Endothelial cell of hepatic sinusoid (primary cell): ENCODE measurements around the gene NALCN.

ENCODE experiments used
- in situ Hi-C: cut with HindIII; loops from 2 replicates; pipeline ENCODE4 v1.10.0; 2017; ENCODE audit warnings: low sequenced_read_pairs

NALCN gene

DNA sequence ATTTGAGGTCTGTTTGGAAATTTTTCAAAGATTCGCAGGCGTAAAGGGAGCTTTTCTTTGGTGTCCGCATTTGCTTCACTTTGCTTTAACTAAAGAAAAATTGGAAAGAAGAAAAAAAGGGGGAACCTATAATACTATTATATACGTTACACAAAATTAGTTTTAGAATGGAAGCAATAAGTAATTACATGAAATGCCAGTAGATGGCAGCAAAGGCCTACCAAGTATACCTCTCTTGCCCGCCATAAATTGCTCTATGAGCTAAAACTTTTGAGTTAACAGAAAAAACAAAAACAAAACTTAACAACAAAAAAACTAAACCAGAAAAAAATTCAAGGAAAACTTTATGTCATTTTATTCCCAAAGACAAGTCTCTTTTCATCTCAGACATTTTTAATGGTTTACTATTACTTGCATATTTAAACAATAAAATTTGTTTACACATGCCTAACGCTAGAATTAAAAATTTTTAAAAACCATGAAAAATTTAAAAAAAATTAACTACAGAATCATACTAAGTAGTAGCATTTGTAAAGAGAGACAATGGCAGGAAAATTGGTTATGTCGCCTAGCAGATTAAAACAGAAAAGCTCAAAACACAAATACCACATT is 271.4 kb downstream of the NALCN start:
- in situ Hi-C loops = loop anchor here (10.0 to 25.0 kb wide), 3 partner anchors 330 to 1417 kb away; no protein-coding TSS in a partner anchor

DNA sequence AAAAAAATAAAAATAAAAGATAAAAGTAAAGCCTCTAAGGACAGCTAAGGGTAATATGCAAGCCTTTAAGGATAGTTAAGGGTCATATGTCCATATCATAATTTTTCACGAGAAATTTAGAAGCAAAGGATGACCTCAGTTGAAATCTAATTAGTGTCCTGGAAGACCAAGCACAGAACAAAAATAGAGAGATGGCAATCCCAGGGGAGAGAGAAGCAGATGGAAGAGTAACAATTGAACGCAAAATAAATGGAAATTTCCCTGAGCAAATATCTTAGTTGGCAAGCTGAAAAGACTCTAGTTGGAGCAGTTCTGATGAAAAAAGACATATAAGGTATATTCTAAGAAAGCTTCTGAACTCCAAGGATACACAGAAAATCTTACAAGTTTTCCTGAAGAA is 275.4 kb downstream of the NALCN start:
- in situ Hi-C loops = loop anchor here (10.0 to 25.0 kb wide), 3 partner anchors 334 to 1421 kb away; no protein-coding TSS in a partner anchor

DNA sequence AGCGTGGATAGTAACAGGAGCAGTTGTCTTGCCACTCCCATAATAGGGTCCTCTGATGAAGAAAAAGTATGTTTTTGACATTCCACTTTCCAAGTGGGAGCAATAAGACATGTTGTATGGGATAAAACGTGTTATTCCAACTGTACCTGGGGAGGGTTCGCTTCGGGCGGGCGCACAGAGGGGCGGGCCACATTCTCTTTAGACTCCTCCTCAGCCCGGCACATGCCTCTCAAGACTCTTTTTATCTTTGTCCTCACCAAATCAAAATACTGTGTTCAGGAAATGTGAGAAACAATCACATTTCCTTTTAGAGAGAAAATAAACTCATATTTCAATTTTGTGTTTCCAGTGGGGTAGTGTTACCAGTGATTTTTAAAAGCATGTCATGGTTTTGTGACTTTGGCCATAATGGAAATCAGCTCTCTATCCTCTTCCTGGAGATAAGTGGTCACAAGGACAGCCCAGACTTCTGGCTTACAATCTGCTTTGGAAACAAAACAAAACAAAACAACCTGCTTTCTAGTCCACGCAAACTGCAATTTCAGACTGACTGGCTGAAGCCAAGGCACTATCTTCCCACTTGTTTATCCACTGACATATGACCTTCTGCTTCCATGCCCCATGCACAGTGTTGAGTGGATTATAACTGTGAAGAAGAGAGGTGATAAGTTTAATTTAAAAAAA is 276.1 kb downstream of the NALCN start:
- in situ Hi-C loops = loop anchor here (10.0 to 25.0 kb wide), 3 partner anchors 335 to 1422 kb away; no protein-coding TSS in a partner anchor

DNA sequence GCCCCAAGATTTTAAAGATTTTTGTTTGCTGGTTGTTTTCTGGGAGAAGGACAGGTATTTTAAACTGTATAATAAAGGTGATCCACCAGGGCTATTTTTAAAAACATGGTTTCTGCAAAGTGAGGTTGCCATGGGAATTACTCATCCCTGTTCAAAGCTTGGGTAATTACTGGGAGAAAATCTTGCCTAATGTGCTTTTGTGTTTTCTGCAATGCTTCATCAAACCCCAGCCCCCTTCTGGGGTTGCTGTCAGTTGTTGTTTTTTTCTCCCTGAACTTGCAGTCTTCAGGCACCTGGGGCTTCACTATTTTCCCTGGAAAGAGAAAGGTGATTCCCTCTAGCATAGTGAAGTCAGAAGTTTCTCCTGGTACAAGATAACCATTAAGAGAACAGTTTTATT is 277.2 kb downstream of the NALCN start:
- in situ Hi-C loops = loop anchor here (25.0 kb wide), 1 partner anchor 1423 kb away; no protein-coding TSS in a partner anchor

DNA sequence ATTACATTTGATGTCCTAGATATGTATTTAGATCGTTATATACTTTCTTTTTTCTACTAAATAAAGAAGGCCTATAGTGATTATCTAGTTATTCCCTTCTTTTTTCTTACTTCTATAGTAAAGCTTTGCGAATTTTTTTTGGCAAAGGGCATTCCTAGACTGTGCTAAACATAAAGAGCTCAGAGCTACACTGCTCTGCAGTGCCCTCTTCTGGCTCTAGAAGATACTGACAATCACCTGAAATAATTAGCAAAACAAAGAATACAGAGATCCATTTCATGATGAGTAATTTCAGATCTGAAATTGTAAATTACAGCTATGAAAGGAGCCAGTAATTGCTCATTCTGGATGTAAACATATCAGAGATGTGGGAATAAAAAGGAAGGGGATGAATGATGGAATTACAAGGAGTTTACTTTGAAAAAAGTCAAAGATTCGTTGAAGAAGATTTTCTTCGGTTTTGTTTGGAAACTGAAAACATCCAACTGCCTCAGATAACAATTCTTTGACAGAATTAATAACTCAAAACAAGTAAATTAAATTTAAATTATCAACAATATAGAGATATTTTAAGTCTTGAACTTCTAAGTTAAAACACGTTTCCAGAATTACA is 288.5 kb downstream of the NALCN start:
- in situ Hi-C loops = loop anchor here (5.0 to 25.0 kb wide), 2 partner anchors 481 to 1434 kb away; no protein-coding TSS in a partner anchor

DNA sequence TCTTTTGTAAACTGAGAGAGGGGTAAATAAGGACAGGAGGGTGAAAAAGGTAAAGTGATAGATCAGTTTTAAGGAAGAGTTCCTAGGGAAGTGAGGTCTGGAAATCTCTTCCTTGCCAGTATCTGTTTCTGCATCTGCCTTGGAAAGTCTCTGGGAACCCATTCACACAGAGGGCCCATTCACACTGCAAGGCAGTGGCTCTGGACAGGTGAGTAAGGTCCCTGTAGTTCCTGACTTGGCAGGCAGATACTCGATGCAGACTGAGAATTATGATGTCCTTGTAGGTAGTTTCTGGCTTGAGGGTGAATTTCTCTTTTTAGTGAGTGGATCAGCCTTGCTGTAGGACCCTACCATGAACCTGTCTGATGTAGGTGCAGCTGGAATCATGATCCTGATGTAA is 293.3 kb downstream of the NALCN start:
- in situ Hi-C loops = no loop called here

DNA sequence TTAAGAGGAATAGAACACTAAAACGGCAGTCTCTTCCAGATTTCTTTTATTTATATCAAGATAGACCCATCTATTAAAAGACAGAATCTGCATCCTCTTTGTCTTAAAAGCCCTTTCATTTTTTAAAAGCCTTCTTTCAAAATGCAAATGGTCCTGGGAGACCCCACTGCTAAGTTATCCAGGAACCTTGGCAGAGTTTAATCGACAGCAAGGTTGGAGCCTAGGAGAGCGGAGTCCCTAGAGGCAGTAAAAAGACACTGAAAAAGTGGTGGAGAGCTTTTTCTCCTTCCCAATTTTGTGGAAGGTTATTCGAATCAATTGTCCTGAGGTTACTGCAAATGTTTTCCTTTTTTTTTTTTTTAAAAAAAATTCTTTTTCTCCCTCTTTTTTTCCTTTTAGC is 294.7 kb downstream of the NALCN start:
- in situ Hi-C loops = no loop called here

DNA sequence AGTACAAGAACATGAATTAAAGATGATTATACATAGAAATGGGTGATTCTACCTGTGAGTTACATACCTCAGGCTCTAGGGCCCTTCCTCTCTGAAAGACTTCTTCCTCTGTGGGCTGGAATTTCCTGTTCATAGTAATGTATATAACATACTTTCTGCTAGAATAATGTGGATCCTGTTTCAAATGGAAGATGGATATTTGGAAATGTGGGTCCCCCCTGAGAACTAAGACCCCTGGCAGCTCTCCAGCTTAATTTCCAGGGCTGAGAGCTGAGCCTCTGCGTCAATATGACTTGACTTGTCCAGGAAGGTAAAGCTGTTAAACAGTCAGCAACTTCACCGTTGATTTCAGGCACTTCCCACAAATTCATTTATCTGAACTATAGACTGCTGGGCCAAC is 296.3 kb downstream of the NALCN start:
- in situ Hi-C loops = no loop called here

DNA sequence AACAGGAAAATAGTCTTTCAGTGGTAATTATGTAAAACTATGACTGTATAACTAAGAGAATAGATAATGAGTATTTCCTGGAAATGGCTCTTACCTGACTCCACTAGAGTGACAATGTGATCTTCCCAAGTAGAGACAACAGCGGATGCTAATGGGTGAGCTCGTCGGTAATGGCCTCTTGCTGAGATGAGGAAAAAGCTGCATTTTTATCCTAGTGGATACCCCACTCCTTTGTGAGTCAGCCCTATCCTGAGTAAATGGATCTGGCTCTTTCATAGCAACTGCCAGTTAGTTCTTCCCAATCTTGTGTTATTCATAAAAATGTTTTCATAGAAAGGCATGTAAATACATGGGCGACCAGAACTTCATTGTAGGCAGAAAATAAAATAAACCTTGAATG is 299.5 kb downstream of the NALCN start:
- in situ Hi-C loops = no loop called here

DNA sequence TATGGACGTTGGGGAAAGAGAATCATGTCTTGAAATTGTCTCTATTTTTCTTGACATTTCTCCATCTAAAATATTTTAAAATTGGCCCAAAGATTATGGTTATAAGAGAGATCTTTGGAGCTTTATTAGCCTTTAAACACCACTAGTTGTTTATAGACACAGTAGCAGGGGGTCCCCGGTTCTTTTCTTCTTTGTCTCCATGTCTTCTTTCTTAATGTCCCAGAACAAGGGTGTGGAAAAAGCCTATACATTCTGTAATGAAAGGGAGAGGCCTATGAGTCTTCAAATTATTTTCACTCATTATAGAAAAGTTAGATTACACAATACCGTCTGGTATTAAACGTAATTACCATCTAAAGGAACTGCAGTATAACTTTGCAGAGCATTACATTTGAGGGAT is 300.0 kb downstream of the NALCN start:
- in situ Hi-C loops = no loop called here

DNA sequence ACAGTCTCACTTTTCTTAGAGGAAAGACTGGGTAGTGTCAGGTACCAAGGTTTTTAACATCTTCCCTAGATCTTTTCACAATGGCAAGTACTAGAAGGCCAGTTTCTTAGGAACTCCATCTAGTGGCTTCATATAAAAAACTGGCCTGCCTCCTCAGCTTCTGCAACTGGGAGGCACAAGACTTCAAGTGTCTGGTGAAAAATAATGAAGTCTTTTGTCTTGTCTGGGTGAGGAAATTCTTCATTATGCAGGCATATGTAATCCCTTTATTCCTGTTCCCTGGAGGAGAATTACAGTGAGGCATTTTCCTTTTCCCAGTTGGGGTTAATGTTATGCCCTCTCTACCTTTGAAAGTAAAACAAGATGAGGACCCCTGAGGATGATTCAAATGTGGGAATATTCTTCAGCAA is 300.5 kb downstream of the NALCN start:
- in situ Hi-C loops = no loop called here

DNA sequence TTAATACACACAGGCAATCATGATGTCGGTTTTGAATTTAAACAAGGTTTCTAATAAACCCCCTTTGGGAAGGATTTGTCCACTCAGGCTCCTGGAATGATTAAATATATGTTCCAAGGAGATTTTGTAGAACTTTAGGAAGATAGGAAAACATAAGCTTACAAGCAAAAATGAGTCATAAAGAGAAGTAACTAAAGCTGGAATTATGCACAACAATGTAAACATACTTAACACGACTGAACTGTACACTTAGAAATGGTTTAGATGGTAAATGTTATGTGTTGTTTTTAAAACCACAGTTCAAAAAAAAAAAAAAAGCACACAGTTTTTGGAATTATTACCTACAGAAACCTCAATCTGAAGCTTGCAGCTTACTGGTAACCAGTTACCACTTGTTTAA is 304.4 kb downstream of the NALCN start:
- in situ Hi-C loops = no loop called here

DNA sequence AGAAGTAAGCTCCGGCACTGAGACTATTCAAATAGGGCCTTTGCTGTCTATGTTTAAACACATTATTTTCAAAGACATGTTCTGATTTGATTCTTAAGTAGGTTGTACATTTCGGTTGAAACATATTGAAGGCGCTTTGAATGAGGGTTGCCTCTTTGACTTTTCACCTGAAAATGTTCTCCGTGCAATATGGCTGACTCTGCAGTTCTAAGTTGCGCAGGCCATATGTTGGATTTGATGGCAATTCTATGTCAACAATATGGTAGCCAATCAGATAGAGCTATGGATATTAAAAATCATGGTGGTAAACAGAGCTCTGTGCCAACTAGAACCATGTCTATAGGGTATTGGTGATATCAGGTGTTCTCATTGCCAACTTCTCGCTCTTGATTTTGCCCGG is 307.3 kb downstream of the NALCN start:
- in situ Hi-C loops = no loop called here

DNA sequence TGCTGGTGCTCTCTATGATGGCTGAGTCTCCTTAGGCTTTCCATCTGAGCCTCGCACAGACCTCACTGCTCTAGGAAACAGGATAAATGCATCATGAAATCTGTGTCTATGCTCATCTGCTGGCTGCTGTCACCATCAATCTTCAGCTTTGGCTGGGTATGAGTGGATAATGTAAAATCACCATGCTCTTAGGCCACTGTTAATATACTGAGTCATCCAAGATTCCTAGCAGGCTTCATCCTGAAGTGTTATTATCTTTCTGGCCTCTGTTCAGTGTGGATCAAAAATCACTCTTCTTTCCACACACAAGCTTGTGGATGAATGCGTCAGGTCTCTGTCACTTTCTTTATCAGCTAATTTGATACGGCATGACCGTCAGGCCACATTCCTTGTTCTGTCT is 317.4 kb downstream of the NALCN start:
- in situ Hi-C loops = no loop called here

DNA sequence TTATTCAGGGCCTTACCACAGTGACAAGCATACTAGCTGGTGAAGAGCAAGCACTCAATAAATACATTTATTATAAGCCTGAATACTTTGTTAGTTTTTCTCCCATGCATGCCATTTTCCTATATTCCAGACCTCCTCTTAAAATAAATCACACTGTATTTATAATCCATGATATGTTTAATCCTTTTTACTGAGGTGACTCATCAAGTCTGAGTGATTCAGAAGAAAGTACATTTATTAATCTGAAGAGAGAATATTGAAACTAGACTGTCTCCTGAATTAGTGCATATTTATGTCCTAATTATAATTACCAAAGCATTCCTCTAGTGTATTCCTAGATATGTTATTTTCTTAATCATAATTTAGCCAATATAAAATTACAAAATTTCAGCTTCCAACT is 323.3 kb downstream of the NALCN start:
- in situ Hi-C loops = no loop called here

DNA sequence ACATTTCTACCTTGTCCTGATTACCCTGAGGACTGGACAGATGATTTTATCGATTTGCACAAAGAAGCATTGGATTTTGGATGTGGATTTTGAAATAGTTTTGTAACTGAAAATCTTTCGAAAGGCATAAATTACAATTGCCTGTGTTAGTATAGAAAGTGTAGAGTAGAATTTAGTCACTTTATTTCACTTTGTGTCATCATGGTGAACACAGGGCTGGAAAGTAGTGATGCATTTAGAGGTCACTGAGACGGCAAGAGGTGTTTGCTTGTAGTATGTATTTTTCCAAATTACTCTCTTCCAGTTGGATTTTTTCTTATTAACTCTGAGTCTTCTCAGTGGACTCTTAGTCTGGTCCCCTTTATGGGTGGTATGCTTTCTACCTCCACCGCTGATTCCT is 326.0 kb downstream of the NALCN start:
- in situ Hi-C loops = no loop called here

DNA sequence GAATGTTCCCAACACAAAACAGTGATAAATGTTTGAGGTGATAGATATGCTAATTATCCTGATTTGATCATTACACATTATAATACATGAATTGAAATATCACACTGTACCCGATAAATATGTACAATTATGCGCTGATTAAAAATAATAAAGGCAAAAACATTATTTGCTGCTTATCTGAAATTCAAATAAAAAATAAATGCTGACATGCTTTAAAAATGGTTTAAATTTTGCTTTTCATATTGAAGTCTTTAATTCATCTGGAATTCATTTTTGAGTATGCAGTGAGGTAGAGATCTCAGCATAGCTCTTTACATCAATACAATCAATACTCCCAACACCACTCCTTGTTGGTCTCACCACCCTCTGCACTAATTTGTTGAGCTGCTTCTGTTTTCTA is 330.8 kb downstream of the NALCN start:
- in situ Hi-C loops = no loop called here

DNA sequence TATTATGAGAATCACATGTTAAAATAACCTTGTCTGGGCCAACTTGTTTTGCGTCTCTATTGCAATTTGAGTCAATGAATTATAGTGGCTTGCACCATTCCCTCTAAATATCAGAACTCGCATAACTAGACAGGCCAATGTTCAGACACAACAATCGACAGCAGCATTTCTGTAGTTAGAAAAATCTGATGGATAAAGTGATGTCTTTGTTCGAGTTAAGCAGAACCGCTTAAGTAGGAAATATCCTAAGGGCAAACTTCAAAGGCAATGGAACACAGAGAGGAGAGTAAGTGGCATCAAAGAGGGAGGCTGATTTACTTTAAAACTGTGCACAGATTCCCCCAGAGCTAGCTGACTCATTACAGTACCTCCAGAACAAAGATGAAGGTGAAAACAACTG is 333.9 kb downstream of the NALCN start:
- in situ Hi-C loops = no loop called here

DNA sequence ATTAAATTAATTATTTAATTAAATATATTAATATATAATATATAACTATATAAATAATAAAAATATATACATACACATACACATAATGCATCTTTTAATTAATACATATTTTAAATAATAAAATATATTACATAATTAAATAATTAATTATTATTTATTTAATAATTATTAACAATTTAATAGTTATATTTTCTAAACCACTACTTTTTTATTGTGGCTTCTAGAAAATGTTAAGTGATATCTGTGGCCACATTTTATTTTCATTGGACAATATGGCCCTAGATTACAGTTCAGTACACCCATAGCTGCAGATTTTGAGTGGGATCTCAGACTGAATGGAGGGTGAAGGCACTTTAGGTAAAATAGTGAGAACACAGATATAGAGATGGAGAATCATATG is 335.7 kb downstream of the NALCN start:
- in situ Hi-C loops = no loop called here

DNA sequence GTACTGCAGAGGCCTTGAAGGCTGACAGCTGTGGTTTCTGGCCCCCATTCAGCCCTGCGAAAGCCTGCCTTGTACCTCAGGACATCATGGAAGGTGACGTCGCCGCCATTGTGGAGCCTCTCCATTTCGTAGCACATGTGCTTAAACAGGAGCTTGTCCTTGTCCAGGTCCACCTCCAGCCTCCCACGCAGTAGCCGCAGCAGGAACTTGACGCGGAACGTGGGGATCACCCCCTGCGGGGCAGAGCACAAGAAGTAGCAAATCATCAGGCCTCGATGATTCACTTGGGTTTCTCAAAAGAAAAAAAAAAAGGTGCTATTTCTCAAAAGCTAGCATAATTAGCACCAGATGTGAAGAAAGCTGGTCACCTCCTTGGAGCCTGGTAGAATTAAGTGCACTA is 351.0 kb downstream of the NALCN start:
- in situ Hi-C loops = no loop called here

DNA sequence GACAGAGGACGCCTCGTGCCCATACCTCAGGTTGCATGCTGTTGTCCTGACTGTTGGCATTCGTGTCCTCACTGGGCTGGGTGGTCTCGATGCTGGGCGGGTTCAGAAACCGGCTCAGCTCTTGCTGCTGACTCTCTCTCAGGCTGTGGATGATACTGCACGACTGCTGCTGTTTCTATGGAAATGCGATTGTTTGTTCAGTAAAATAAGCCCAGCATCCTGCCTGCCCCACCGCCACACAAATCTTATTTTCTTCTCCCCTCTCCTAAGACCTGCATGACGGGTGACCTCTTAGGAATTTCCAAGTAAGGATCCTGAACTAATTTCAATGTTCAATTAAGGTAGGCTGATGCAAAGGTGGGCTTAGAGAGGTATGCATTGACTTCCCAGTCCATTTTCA is 356.5 kb downstream of the NALCN start:
- in situ Hi-C loops = no loop called here

DNA sequence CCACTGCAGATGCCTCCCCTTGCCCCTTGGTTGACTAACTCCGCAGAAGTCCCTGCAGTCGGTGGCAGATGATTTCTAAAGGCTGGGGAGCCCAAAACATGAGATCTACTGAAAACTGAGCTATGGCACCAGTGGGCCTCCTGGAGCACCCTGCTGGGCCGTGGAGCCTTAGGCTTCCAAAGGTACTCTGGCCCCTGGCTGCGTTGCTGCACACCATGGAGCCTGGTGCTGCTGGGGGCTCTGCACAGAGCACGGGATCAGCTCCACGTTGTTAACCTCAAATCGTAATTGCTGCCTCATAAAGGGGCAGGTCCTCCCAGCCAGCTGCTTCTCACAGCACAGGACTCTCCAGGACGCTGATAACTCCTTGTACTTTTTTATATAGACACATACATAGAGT is 357.5 kb downstream of the NALCN start:
- in situ Hi-C loops = no loop called here
